Measurements from ENCODE around the gene PACSIN3. TPM values are rescaled to one million over a fixed set of nuclear protein-coding genes. Genes with fewer than 3 reads are reported as not detected.
"Not testable (repeated sequence)": the region's sequence is repeated elsewhere in the genome, so short reads cannot be mapped to it uniquely, and the experiment has no call there.

Gene PACSIN3
- total RNA-seq, 1 experiment from 2014 or later = 76.7 TPM

GRCh38 chr11:47212938-47213337 is 26.7 kb upstream of the PACSIN3 start:
- peaks cover 6% of the 10 kb centered on the region for H3K36me3 Mint-ChIP-seq (ENCODE audit: insufficient read depth, unreplicated experiment)
- H3K27me3 ChIP-seq (replicated peaks; ENCODE audit: control insufficient read depth, insufficient read depth, low read length) = no peaks in the 10 kb centered on the region
- H3K4me1 Mint-ChIP-seq (ENCODE audit: low read depth, unreplicated experiment) = peaks cover 16% of the 10 kb centered on the region
- BruUV-seq (replicated peaks) = no TSS peak
- no peak for TF ChIP-seq CTCF (IDR thresholded peaks at IDR 0.05; ENCODE audit: insufficient read depth in 1 of 2, low read depth in 1 of 2, low read length in 1 of 2, severe bottlenecking in 1 of 2, unreplicated experiment in 1 of 2)
- no peaks in the 10 kb centered on the region for H3K9me3 Mint-ChIP-seq (ENCODE audit: unreplicated experiment)
- H3K27ac Mint-ChIP-seq (ENCODE audit: unreplicated experiment) = no peak overlapping the region
- CTCF ChIA-PET = no interaction called here
- intact Hi-C loops (cut with micrococcal nuclease; ENCODE audit: unreplicated experiment) = no loop called here
- peaks cover 1% of the 10 kb centered on the region; the same call in 1 of the 2 replicates for H3K36me3 ChIP-seq (ENCODE audit: control insufficient read depth, insufficient read depth, low read length)
- H3K27me3 Mint-ChIP-seq (ENCODE audit: insufficient read depth, unreplicated experiment) = no peaks in the 10 kb centered on the region
- POLR2A ChIA-PET = no interaction called here
- peak; percentile 38 to 72 for DNase-seq
- H3K9me3 ChIP-seq = 0 out of 2 replicates have a peak, but pooled peaks cover 6% of the 10 kb centered on the region
- peak overlapping the region; percentile 24 for H3K4me3 Mint-ChIP-seq (ENCODE audit: unreplicated experiment)
- peaks cover 17% of the 10 kb centered on the region for H3K4me1 ChIP-seq
- no peak overlapping the region for H3K4me3 ChIP-seq (ENCODE audit: low read depth, low read length)

GRCh38 chr11:47208628-47209027 is 22.4 kb upstream of the PACSIN3 start:
- H3K4me1 Mint-ChIP-seq (ENCODE audit: low read depth, unreplicated experiment) = peaks cover 9% of the 10 kb centered on the region
- TF ChIP-seq CTCF (IDR thresholded peaks at IDR 0.05; ENCODE audit: insufficient read depth in 1 of 2, low read depth in 1 of 2, low read length in 1 of 2, severe bottlenecking in 1 of 2, unreplicated experiment in 1 of 2) = no peak
- intact Hi-C loops (cut with micrococcal nuclease; ENCODE audit: unreplicated experiment) = no loop called here
- BruUV-seq (replicated peaks) = no TSS peak
- H3K36me3 Mint-ChIP-seq (ENCODE audit: insufficient read depth, unreplicated experiment) = no peaks in the 10 kb centered on the region
- no peak overlapping the region for H3K27ac Mint-ChIP-seq (ENCODE audit: unreplicated experiment)
- no peak overlapping the region for H3K4me3 ChIP-seq (ENCODE audit: low read depth, low read length)
- ChIA-PET CTCF (no interaction called here), POLR2A (no interaction called here)
- H3K9me3 ChIP-seq = 0 out of 2 replicates have a peak, but pooled peaks cover 6% of the 10 kb centered on the region
- no peaks in the 10 kb centered on the region for H3K36me3 ChIP-seq (ENCODE audit: control insufficient read depth, insufficient read depth, low read length)
- H3K4me3 Mint-ChIP-seq (ENCODE audit: unreplicated experiment) = no peak overlapping the region
- H3K27me3 Mint-ChIP-seq (ENCODE audit: insufficient read depth, unreplicated experiment) = no peaks in the 10 kb centered on the region
- DNase-seq = no peak
- peaks cover 16% of the 10 kb centered on the region for H3K4me1 ChIP-seq
- no peaks in the 10 kb centered on the region for H3K27me3 ChIP-seq (replicated peaks; ENCODE audit: control insufficient read depth, insufficient read depth, low read length)
- H3K9me3 Mint-ChIP-seq (ENCODE audit: unreplicated experiment) = no peaks in the 10 kb centered on the region

GRCh38 chr11:47208008-47208552 is 21.8 kb upstream of the PACSIN3 start:
- H3K27me3 Mint-ChIP-seq (ENCODE audit: insufficient read depth, unreplicated experiment); H3K4me3 ChIP-seq (ENCODE audit: low read depth, low read length); DNase-seq; H3K36me3 ChIP-seq (ENCODE audit: control insufficient read depth, insufficient read depth, low read length); H3K27me3 ChIP-seq (replicated peaks; ENCODE audit: control insufficient read depth, insufficient read depth, low read length); H3K27ac Mint-ChIP-seq (ENCODE audit: unreplicated experiment); H3K4me3 Mint-ChIP-seq (ENCODE audit: unreplicated experiment); H3K9me3 ChIP-seq; H3K4me1 Mint-ChIP-seq (ENCODE audit: low read depth, unreplicated experiment); H3K9me3 Mint-ChIP-seq (ENCODE audit: unreplicated experiment); BruUV-seq (replicated peaks); intact Hi-C loops (cut with micrococcal nuclease; ENCODE audit: unreplicated experiment); H3K36me3 Mint-ChIP-seq (ENCODE audit: insufficient read depth, unreplicated experiment); CTCF ChIA-PET: not testable (repeated sequence)
- POLR2A ChIA-PET = interaction anchor here (1.0 kb wide), 1 partner anchor 21 kb away, joined by 8 read pairs; no protein-coding TSS in a partner anchor
- peaks cover 17% of the 10 kb centered on the region for H3K4me1 ChIP-seq

Data from Caco-2 (cell line).